ENCODE results near the gene ADCK1. TPM values are rescaled to one million over a fixed set of nuclear protein-coding genes. Genes with fewer than 3 reads are reported as not detected.
A peak's percentile ranks its signal among the peaks of the same experiment; 100 is the strongest.

ADCK1 gene
- total RNA-seq, 1 experiment from 2014 or later: 11.4 TPM

- TF ChIP-seq, protein P1, sequence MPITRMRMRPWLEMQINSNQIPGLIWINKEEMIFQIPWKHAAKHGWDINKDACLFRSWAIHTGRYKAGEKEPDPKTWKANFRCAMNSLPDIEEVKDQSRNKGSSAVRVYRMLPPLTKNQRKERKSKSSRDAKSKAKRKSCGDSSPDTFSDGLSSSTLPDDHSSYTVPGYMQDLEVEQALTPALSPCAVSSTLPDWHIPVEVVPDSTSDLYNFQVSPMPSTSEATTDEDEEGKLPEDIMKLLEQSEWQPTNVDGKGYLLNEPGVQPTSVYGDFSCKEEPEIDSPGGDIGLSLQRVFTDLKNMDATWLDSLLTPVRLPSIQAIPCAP (CRISPR knock-in tag; IDR thresholded peaks at IDR 0.05): peak; percentile 55; the same call in 1 of the 2 replicates
- TF ChIP-seq ATF1 (CRISPR knock-in tag; IDR thresholded peaks at IDR 0.05) (peak; percentile 86; the same call in 1 of the 2 replicates), TCF7 (CRISPR knock-in tag; IDR thresholded peaks at IDR 0.05; ENCODE audit: low read depth) (no peak), ZNF121 (CRISPR knock-in tag; IDR thresholded peaks at IDR 0.05) (peak; percentile 99), HMGXB4 (CRISPR knock-in tag; IDR thresholded peaks at IDR 0.05) (peak; percentile 88; the same call in 1 of the 2 replicates), RELA (CRISPR knock-in tag; IDR thresholded peaks at IDR 0.05; ENCODE audit: borderline replicate concordance) (0 out of 2 replicates have a peak, but pooled peaks have one; percentile 12), ZBTB21 (CRISPR knock-in tag; IDR thresholded peaks at IDR 0.05; ENCODE audit: borderline replicate concordance) (no peak), AR (CRISPR knock-in tag; IDR thresholded peaks at IDR 0.05) (no peak), MXD4 (CRISPR knock-in tag; IDR thresholded peaks at IDR 0.05; ENCODE audit: borderline replicate concordance) (no peak), ZNF138 (CRISPR knock-in tag; conservative IDR thresholded peaks at IDR 0.05) (0 out of 2 replicates have a peak, but pooled peaks have one; percentile 45), FOXJ3 (CRISPR knock-in tag; IDR thresholded peaks at IDR 0.05; ENCODE audit: borderline replicate concordance) (no peak), SP1 (CRISPR knock-in tag; conservative IDR thresholded peaks at IDR 0.05) (0 out of 2 replicates have a peak, but pooled peaks have one; percentile 18)
- TF ChIP-seq, protein P2, sequence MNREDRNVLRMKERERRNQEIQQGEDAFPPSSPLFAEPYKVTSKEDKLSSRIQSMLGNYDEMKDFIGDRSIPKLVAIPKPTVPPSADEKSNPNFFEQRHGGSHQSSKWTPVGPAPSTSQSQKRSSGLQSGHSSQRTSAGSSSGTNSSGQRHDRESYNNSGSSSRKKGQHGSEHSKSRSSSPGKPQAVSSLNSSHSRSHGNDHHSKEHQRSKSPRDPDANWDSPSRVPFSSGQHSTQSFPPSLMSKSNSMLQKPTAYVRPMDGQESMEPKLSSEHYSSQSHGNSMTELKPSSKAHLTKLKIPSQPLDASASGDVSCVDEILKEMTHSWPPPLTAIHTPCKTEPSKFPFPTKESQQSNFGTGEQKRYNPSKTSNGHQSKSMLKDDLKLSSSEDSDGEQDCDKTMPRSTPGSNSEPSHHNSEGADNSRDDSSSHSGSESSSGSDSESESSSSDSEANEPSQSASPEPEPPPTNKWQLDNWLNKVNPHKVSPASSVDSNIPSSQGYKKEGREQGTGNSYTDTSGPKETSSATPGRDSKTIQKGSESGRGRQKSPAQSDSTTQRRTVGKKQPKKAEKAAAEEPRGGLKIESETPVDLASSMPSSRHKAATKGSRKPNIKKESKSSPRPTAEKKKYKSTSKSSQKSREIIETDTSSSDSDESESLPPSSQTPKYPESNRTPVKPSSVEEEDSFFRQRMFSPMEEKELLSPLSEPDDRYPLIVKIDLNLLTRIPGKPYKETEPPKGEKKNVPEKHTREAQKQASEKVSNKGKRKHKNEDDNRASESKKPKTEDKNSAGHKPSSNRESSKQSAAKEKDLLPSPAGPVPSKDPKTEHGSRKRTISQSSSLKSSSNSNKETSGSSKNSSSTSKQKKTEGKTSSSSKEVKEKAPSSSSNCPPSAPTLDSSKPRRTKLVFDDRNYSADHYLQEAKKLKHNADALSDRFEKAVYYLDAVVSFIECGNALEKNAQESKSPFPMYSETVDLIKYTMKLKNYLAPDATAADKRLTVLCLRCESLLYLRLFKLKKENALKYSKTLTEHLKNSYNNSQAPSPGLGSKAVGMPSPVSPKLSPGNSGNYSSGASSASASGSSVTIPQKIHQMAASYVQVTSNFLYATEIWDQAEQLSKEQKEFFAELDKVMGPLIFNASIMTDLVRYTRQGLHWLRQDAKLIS (CRISPR knock-in tag; IDR thresholded peaks at IDR 0.05; ENCODE audit: borderline replicate concordance): 0 out of 2 replicates have a peak, but pooled peaks have one; percentile 43
- TF ChIP-seq, protein P3, sequence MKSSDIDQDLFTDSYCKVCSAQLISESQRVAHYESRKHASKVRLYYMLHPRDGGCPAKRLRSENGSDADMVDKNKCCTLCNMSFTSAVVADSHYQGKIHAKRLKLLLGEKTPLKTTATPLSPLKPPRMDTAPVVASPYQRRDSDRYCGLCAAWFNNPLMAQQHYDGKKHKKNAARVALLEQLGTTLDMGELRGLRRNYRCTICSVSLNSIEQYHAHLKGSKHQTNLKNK (CRISPR knock-in tag; IDR thresholded peaks at IDR 0.05): no peak
- TF ChIP-seq, protein P4, sequence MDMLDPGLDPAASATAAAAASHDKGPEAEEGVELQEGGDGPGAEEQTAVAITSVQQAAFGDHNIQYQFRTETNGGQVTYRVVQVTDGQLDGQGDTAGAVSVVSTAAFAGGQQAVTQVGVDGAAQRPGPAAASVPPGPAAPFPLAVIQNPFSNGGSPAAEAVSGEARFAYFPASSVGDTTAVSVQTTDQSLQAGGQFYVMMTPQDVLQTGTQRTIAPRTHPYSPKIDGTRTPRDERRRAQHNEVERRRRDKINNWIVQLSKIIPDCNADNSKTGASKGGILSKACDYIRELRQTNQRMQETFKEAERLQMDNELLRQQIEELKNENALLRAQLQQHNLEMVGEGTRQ (CRISPR knock-in tag; IDR thresholded peaks at IDR 0.05): peak; percentile 94
- TF ChIP-seq, protein P5, sequence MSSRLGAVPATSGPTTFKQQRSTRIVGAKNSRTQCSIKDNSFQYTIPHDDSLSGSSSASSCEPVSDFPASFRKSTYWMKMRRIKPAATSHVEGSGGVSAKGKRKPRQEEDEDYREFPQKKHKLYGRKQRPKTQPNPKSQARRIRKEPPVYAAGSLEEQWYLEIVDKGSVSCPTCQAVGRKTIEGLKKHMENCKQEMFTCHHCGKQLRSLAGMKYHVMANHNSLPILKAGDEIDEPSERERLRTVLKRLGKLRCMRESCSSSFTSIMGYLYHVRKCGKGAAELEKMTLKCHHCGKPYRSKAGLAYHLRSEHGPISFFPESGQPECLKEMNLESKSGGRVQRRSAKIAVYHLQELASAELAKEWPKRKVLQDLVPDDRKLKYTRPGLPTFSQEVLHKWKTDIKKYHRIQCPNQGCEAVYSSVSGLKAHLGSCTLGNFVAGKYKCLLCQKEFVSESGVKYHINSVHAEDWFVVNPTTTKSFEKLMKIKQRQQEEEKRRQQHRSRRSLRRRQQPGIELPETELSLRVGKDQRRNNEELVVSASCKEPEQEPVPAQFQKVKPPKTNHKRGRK (CRISPR knock-in tag; IDR thresholded peaks at IDR 0.05; ENCODE audit: borderline replicate concordance): no peak
- TF ChIP-seq, protein P6, sequence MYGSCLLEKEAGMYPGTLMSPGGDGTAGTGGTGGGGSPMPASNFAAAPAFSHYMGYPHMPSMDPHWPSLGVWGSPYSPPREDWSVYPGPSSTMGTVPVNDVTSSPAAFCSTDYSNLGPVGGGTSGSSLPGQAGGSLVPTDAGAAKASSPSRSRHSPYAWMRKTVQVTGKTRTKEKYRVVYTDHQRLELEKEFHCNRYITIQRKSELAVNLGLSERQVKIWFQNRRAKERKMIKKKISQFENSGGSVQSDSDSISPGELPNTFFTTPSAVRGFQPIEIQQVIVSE (CRISPR knock-in tag; IDR thresholded peaks at IDR 0.05; ENCODE audit: borderline replicate concordance): no peak
- TF ChIP-seq, protein P7, sequence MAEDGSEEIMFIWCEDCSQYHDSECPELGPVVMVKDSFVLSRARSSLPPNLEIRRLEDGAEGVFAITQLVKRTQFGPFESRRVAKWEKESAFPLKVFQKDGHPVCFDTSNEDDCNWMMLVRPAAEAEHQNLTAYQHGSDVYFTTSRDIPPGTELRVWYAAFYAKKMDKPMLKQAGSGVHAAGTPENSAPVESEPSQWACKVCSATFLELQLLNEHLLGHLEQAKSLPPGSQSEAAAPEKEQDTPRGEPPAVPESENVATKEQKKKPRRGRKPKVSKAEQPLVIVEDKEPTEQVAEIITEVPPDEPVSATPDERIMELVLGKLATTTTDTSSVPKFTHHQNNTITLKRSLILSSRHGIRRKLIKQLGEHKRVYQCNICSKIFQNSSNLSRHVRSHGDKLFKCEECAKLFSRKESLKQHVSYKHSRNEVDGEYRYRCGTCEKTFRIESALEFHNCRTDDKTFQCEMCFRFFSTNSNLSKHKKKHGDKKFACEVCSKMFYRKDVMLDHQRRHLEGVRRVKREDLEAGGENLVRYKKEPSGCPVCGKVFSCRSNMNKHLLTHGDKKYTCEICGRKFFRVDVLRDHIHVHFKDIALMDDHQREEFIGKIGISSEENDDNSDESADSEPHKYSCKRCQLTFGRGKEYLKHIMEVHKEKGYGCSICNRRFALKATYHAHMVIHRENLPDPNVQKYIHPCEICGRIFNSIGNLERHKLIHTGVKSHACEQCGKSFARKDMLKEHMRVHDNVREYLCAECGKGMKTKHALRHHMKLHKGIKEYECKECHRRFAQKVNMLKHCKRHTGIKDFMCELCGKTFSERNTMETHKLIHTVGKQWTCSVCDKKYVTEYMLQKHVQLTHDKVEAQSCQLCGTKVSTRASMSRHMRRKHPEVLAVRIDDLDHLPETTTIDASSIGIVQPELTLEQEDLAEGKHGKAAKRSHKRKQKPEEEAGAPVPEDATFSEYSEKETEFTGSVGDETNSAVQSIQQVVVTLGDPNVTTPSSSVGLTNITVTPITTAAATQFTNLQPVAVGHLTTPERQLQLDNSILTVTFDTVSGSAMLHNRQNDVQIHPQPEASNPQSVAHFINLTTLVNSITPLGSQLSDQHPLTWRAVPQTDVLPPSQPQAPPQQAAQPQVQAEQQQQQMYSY (CRISPR knock-in tag; IDR thresholded peaks at IDR 0.05): peak; percentile 20; the same call in 1 of the 2 replicates
Observed at GRCh38 chr14:77799863-77800730, at the start of gene ADCK1 (continued).

All from WTC11 (cell line).